22Rv1 (cell line): ENCODE measurements around the gene ACAN.

Source experiments
- CTCF ChIP-seq: fragments of 450-650 bp; IDR thresholded peaks from 2 replicates; pipeline ENCODE4 v1.5.1; 2017; ENCODE audit warnings: mild to moderate bottlenecking
- ZFX ChIP-seq: fragments of 450-650 bp; IDR thresholded peaks from 2 replicates; pipeline ENCODE4 v1.6.1; 2017; ENCODE audit warnings: antibody characterized with exemption, borderline replicate concordance

GRCh38 chr15:88901508-88902220 is 98.4 kb downstream of the ACAN start:
- TF ChIP-seq CTCF = no peak
- no peak for TF ChIP-seq ZFX
